Muscle layer of colon (tissue), 2 donors: ENCODE measurements around the gene ELP1.

Experiments
- H3K27ac ChIP-seq: one replicate; pipeline ENCODE4 v1.7.0; 2013; ENCODE audit warnings: low read depth, mild to moderate bottlenecking, low read length, moderate library complexity
- H3K27me3 ChIP-seq, 2 donors: one replicate each; pipeline ENCODE4 v1.7.0; 2013; ENCODE audit warnings: low read length in 2 of 2, mild to moderate bottlenecking in 2 of 2; ENCODE audit not compliant: insufficient read depth in 2 of 2, control insufficient read depth in 1 of 2
- H3K36me3 ChIP-seq: one replicate; pipeline ENCODE4 v1.7.0; 2013; ENCODE audit warnings: mild to moderate bottlenecking, low read length; ENCODE audit not compliant: insufficient read depth
- H3K4me1 ChIP-seq: one replicate; pipeline ENCODE4 v1.7.0; 2013; ENCODE audit warnings: mild to moderate bottlenecking, low read length; ENCODE audit not compliant: insufficient read depth
- H3K4me3 ChIP-seq, 2 donors: one replicate each; pipeline ENCODE4 v1.7.0; 2013; ENCODE audit warnings: low read length in 2 of 2, low read depth in 1 of 2, mild to moderate bottlenecking in 1 of 2, moderate library complexity in 1 of 2
- H3K9ac ChIP-seq: one replicate; pipeline ENCODE4 v1.7.0; 2013; ENCODE audit warnings: low read length
- H3K9me3 ChIP-seq: one replicate; pipeline ENCODE4 v1.7.0; 2013; ENCODE audit warnings: mild to moderate bottlenecking, low read length
- donor health status: abdominal sarcoma.
- donor health status: Adenocarcinoma of cecum.

ELP1 gene

DNA sequence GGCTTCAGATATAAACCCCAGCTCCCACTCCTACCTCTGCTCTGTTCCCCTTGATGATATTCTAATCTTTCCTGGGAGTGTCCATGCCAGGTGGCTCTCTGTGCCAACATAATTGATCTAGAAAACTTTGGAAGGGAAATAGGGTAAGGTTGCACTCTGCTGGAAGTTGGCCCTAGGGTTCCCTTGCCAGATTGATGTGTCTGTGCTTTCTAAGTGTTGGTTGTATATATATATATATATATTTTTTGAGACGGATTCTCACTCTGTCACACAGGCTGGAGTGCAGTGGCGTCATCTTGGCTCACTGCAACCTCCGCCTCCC, 101.8 kb downstream of the ELP1 start:
- Histone ChIP-seq H3K36me3 (no peaks in the 10 kb centered on the region), H3K4me1 (no peaks in the 10 kb centered on the region), H3K27ac (no peak overlapping the region)

DNA sequence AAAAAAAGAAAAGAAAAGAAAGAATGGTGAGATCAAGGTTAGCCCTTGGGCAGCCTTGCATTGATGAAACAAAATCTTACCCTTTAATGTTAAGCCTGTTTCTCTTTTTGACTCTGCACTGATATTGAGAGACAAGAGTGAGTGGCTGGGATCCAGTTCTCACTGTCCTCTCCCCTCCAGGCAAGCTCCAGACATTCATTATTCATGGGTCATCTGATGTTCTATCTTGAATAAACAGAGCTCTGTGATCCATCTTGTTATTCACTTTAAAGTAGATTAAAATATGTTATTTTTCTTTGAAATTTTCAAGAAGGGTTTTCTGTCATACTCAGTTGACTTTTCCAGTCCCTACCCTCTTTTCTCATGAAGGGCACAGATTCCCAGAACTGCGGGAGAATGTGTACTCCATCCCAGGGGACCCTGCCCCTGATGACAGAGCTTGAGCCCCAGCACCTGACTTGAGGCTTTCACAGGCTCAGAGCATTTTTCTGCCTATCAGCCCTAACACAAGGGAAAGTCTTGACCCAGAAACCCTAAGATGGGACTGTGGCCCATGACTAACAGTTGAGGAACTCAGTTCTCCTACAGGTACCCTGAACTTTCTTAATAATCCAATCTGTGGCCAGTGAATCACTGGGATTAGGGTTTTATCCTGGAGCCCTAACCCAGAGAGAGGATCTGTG, 102.3 kb downstream of the ELP1 start:
- Histone ChIP-seq H3K27ac (no peak overlapping the region), H3K27me3 (no peaks in the 10 kb centered on the region)

More for the DNA sequence above, 101.8 kb downstream of the ELP1 start:
- H3K9me3 ChIP-seq: no peaks in the 10 kb centered on the region
- H3K4me3 ChIP-seq: no peak overlapping the region
- no peak overlapping the region for H3K9ac ChIP-seq
- no peaks in the 10 kb centered on the region for H3K27me3 ChIP-seq

DNA sequence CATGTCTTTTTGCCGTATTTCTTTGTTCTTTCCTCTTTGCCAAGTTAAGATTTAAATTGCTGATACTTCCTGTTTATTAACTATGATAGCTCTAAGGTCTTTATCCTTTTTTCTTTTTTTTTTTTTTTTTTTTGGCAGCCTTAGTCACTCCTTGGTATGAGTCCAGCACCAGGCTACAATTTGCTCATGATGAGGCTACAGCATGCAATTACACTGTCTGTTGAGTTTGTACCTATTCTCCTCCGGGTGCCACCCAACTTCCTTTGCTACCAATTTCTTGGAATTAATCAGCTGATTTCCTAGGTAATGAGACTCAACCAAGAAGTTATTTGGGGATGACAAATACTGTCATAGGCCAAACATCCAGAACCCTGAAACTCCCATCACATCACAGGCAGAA, 103.7 kb downstream of the ELP1 start:
- Histone ChIP-seq H3K4me3 (no peak overlapping the region), H3K9ac (no peak overlapping the region), H3K27me3 (no peaks in the 10 kb centered on the region), H3K27ac (no peak overlapping the region), H3K36me3 (no peaks in the 10 kb centered on the region), H3K4me1 (no peaks in the 10 kb centered on the region), H3K9me3 (no peaks in the 10 kb centered on the region)

More for the DNA sequence above, 102.3 kb downstream of the ELP1 start:
- no peak overlapping the region for H3K4me3 ChIP-seq
- H3K9me3 ChIP-seq: no peaks in the 10 kb centered on the region
- no peaks in the 10 kb centered on the region for H3K4me1 ChIP-seq
- no peak overlapping the region for H3K9ac ChIP-seq
- H3K36me3 ChIP-seq: no peaks in the 10 kb centered on the region

DNA sequence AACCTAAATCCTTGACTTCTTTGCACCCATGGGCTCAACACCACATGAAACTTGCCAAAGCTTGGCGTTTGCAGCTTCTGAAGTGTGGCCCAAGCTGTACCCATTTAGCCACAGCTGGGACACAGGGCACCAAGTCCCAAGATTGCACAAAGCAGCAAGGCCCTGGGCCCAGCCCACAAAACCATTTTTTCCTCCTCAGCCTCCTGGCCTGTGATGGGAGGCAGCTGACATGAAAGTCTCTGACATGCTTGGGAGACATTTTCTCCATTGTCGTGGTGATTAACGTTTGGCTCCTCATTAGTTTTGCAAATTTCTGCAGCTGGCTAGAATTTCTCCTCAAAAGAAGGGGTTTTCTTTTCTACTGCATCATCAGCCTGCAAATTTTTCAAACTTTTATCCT, 110.1 kb downstream of the ELP1 start:
- no peaks in the 10 kb centered on the region for H3K9me3 ChIP-seq
- H3K4me3 ChIP-seq: no peak overlapping the region
- H3K27ac ChIP-seq: no peak overlapping the region
- no peak overlapping the region for H3K9ac ChIP-seq
- no peaks in the 10 kb centered on the region for H3K4me1 ChIP-seq
- H3K36me3 ChIP-seq: no peaks in the 10 kb centered on the region
- H3K27me3 ChIP-seq: no peaks in the 10 kb centered on the region
